Neural progenitor cell (in vitro differentiated cells): ENCODE data around the gene GALNT2. TPM values are rescaled to one million over a fixed set of nuclear protein-coding genes. Genes with fewer than 3 reads are reported as not detected.

Experiments
- DNase-seq: peaks from one replicate; pipeline ENCODE4 v3.0.0-alpha.2; 2016; ENCODE audit warnings: low spot score
- H2AFZ ChIP-seq: fragments of 200-600 bp; sonication (generic); replicated peaks from 2 replicates; pipeline ENCODE4 v1.6.1; 2016; ENCODE audit warnings: antibody characterized with exemption
- H3F3A ChIP-seq: fragments of 200-600 bp; sonication (generic); 2 replicates; pipeline ENCODE4 v1.6.1; 2016; ENCODE audit warnings: antibody characterized with exemption, low read depth
- H3K27ac ChIP-seq: fragments of 200-600 bp; sonication (generic); 2 replicates; pipeline ENCODE4 v1.5.1; 2016; ENCODE audit warnings: mild to moderate bottlenecking
- H3K27me3 ChIP-seq: fragments of 200-600 bp; sonication (generic); 2 replicates; pipeline ENCODE4 v1.6.1; 2016; ENCODE audit warnings: mild to moderate bottlenecking, moderate library complexity
- H3K36me3 ChIP-seq: fragments of 200-600 bp; sonication (generic); 2 replicates; pipeline ENCODE4 v1.5.1; 2016
- H3K4me1 ChIP-seq: fragments of 200-600 bp; sonication (generic); 2 replicates; pipeline ENCODE4 v1.6.1; 2016; ENCODE audit warnings: mixed run types
- H3K4me2 ChIP-seq: fragments of 200-600 bp; sonication (generic); 2 replicates; pipeline ENCODE4 v1.6.1; 2016
- H3K4me3 ChIP-seq: fragments of 200-600 bp; sonication (generic); 2 replicates; pipeline ENCODE4 v1.5.1; 2016
- H3K79me2 ChIP-seq: fragments of 200-600 bp; sonication (generic); 2 replicates; pipeline ENCODE4 v1.6.1; 2016; ENCODE audit warnings: low read depth
- H3K9ac ChIP-seq: fragments of 200-600 bp; sonication (generic); 2 replicates; pipeline ENCODE4 v1.6.1; 2016
- H3K9me3 ChIP-seq: fragments of 200-600 bp; sonication (generic); 2 replicates; pipeline ENCODE4 v1.5.1; 2016; ENCODE audit warnings: low read depth
- H4K20me1 ChIP-seq: fragments of 200-600 bp; sonication (generic); 2 replicates; pipeline ENCODE4 v1.6.1; 2016; ENCODE audit warnings: low read depth
- H3K27ac Mint-ChIP-seq: 3 replicates; pipeline ENCODE4 v1.8.0; 2021; ENCODE audit warnings: mixed read lengths
- H3K27me3 Mint-ChIP-seq: 2 replicates; pipeline ENCODE4 v1.8.0; 2022; ENCODE audit warnings: low read depth, mild to moderate bottlenecking, inconsistent platforms, moderate library complexity, mixed read lengths; ENCODE audit not compliant: insufficient read depth
- H3K36me3 Mint-ChIP-seq: 3 replicates; pipeline ENCODE4 v1.8.0; 2021; ENCODE audit warnings: mixed read lengths
- H3K4me1 Mint-ChIP-seq: 3 replicates; pipeline ENCODE4 v1.8.0; 2021; ENCODE audit warnings: mixed read lengths
- H3K4me3 Mint-ChIP-seq: 3 replicates; pipeline ENCODE4 v1.8.0; 2021; ENCODE audit warnings: mild to moderate bottlenecking, moderate library complexity, mixed read lengths
- H3K9me3 Mint-ChIP-seq: 3 replicates; pipeline ENCODE4 v1.8.0; 2020; ENCODE audit warnings: mixed read lengths
- EZH2 ChIP-seq: fragments of 200-600 bp; sonication (generic); IDR thresholded peaks from 2 replicates; pipeline ENCODE4 v1.6.1; 2017; ENCODE audit warnings: antibody characterized with exemption, mild to moderate bottlenecking, moderate library complexity
- EZH2phosphoT487 ChIP-seq: fragments of 200-600 bp; sonication (generic); IDR thresholded peaks from 2 replicates; pipeline ENCODE4 v1.6.1; 2017; ENCODE audit warnings: antibody characterized with exemption
- total RNA-seq: library from RNA; depleted of rRNA; stranded (reverse); fragments of >200 nt; gene quantifications from 2 replicates; pipeline ENCODE4 v1.2.3, GENCODE V29; 2015; ENCODE audit warnings: low replicate concordance
- TF ChIP-seq, protein P1 (sequence below): fragments of 200-600 bp; sonication (generic); IDR thresholded peaks from 2 replicates; pipeline ENCODE4 v1.5.1; 2017; ENCODE audit warnings: antibody characterized with exemption, mild to moderate bottlenecking

GALNT2 gene
- total RNA-seq, 1 donor from 2014 or later: 37.6 TPM

DNA sequence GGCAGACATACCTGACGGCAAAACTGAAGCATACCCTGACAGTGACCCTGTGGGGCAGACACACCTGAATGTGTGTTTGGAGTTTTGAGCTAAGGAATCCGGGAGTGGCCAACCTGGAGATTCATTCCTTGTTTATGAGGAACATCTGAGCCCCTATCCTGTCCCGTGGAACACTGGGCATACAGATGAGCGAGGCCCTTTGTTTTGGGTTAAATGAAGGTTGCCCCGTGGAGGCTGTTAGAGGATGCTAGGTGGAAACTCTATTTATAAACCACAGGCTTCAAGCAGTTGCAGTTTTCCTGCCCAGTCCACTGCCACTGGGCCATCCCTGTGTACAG lies 18.1 kb downstream of the GALNT2 start:
- Histone ChIP-seq H3K27ac (no peak overlapping the region), H3K4me2 (no peak overlapping the region), H3K79me2 (peaks cover 89% of the 10 kb centered on the region), H3F3A (no peaks in the 10 kb centered on the region), H3K4me3 (no peak overlapping the region), H2AFZ (no peak overlapping the region), H3K27me3 (no peaks in the 10 kb centered on the region), H3K36me3 (no peaks in the 10 kb centered on the region), H3K9me3 (no peaks in the 10 kb centered on the region), H4K20me1 (peaks cover 55% of the 10 kb centered on the region), H3K9ac (no peak overlapping the region), H3K4me1 (peaks cover 4% of the 10 kb centered on the region)
- Mint-ChIP-seq H3K4me1 (peaks cover 41% of the 10 kb centered on the region), H3K36me3 (peaks cover 25% of the 10 kb centered on the region), H3K9me3 (peaks cover 8% of the 10 kb centered on the region), H3K27ac (no peak overlapping the region), H3K4me3 (no peak overlapping the region), H3K27me3 (peaks cover 8% of the 10 kb centered on the region)
- TF ChIP-seq, protein P1, sequence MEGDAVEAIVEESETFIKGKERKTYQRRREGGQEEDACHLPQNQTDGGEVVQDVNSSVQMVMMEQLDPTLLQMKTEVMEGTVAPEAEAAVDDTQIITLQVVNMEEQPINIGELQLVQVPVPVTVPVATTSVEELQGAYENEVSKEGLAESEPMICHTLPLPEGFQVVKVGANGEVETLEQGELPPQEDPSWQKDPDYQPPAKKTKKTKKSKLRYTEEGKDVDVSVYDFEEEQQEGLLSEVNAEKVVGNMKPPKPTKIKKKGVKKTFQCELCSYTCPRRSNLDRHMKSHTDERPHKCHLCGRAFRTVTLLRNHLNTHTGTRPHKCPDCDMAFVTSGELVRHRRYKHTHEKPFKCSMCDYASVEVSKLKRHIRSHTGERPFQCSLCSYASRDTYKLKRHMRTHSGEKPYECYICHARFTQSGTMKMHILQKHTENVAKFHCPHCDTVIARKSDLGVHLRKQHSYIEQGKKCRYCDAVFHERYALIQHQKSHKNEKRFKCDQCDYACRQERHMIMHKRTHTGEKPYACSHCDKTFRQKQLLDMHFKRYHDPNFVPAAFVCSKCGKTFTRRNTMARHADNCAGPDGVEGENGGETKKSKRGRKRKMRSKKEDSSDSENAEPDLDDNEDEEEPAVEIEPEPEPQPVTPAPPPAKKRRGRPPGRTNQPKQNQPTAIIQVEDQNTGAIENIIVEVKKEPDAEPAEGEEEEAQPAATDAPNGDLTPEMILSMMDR: no peak
- TF ChIP-seq EZH2 (no peak), EZH2phosphoT487 (no peak)
- no peak for DNase-seq

DNA sequence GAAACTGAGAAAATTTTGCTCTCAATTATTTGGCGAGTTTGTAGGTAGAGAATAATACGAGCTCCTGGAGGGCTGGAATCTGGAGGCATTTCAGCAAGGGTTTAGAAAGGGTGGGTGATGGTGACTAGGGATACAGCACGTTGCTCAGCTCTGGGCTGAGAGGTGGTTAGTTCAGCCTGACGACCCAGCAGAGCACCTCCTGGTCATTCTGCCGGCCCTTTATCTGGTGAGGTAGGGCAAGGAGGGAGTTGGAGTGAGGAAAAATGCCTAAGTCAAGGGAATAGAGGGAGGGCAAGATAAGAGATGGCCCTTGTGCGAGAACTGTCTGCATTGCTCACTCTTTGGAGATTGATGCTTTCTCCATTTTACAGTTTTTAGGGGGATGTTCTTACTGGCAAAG lies 19.1 kb downstream of the GALNT2 start:
- Histone ChIP-seq H3K79me2 (peaks cover 86% of the 10 kb centered on the region), H3K4me1 (peaks cover 4% of the 10 kb centered on the region), H3K27ac (no peak overlapping the region), H3K9me3 (no peaks in the 10 kb centered on the region), H3K27me3 (no peaks in the 10 kb centered on the region), H3K9ac (no peak overlapping the region), H3K4me2 (no peak overlapping the region), H3K4me3 (no peak overlapping the region), H4K20me1 (peaks cover 45% of the 10 kb centered on the region), H3F3A (no peaks in the 10 kb centered on the region), H2AFZ (no peak overlapping the region), H3K36me3 (no peaks in the 10 kb centered on the region)
- peaks cover 31% of the 10 kb centered on the region for H3K36me3 Mint-ChIP-seq
- H3K4me3 Mint-ChIP-seq: no peak overlapping the region
- DNase-seq: no peak
- H3K27ac Mint-ChIP-seq: no peak overlapping the region
- peaks cover 40% of the 10 kb centered on the region for H3K4me1 Mint-ChIP-seq
- peaks cover 12% of the 10 kb centered on the region for H3K9me3 Mint-ChIP-seq
- peaks cover 8% of the 10 kb centered on the region for H3K27me3 Mint-ChIP-seq
- TF ChIP-seq EZH2 (no peak), EZH2phosphoT487 (no peak)
- TF ChIP-seq, protein P1: no peak

DNA sequence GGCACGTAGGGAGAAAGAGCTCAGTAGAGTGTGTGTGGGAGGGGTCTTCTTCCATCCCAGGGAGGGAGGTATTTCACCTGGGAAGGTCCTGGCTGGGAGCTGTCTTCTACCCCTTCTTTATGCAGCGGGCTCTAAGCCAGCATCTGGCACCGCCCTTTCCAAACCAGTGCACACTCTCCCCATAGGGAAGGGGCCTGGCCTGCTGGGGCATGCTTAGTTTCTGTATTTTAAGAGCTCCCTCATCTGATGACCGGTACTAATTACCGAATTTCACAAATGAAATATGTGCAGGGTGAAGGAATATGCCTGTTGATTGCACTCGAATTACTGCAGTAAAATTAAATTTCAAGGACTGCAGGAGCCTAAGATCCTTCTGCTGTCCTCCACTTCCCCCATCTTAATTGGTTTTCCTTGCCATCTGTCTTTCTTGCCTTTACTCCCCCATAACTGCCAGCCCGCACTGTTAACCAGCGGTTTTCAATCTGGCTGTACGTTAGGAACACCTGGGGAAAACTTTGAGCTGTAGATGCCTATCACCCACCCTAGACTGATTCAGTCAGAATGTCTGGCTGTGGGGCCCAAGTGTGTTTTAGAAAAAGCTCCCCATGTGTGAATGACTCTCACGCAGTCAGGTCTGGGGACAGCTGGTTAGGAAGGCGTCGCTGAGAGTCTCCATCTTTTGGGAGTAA lies 20.1 kb downstream of the GALNT2 start:
- no peak overlapping the region for H3K4me3 Mint-ChIP-seq
- no peak overlapping the region for H3K4me2 ChIP-seq
- peaks cover 86% of the 10 kb centered on the region for H3K79me2 ChIP-seq

More for the DNA sequence above, 20.1 kb downstream of the GALNT2 start:
- Histone ChIP-seq H3K9me3 (no peaks in the 10 kb centered on the region), H3K36me3 (no peaks in the 10 kb centered on the region), H3K9ac (no peak overlapping the region), H2AFZ (no peak overlapping the region), H3K27ac (no peak overlapping the region), H3F3A (no peaks in the 10 kb centered on the region), H4K20me1 (peaks cover 41% of the 10 kb centered on the region), H3K4me1 (peaks cover 4% of the 10 kb centered on the region), H3K27me3 (no peaks in the 10 kb centered on the region), H3K4me3 (no peak overlapping the region)
- DNase-seq: no peak
- TF ChIP-seq EZH2 (no peak), EZH2phosphoT487 (no peak)
- TF ChIP-seq, protein P1: no peak
- peaks cover 26% of the 10 kb centered on the region for H3K36me3 Mint-ChIP-seq
- H3K4me1 Mint-ChIP-seq: peaks cover 37% of the 10 kb centered on the region
- H3K27ac Mint-ChIP-seq: peak overlapping the region; percentile 50
- H3K27me3 Mint-ChIP-seq: peaks cover 8% of the 10 kb centered on the region
- peaks cover 8% of the 10 kb centered on the region for H3K9me3 Mint-ChIP-seq
